HepG2 (cell line): ENCODE results near the gene ZBP1. TPM values are rescaled to one million over a fixed set of nuclear protein-coding genes. Genes with fewer than 3 reads are reported as not detected.

ENCODE experiments used
- ARHGAP35 ChIP-seq: sonication (generic); formaldehyde crosslinking; IDR thresholded peaks from 2 replicates; pipeline ENCODE4 v1.9.0; 2022; ENCODE audit warnings: mild to moderate bottlenecking, inconsistent platforms, moderate library complexity, missing genetic modification reagents, borderline replicate concordance
- ARID5B ChIP-seq: IDR thresholded peaks from 2 replicates; pipeline ENCODE4 v1.4.0; 2020; ENCODE audit warnings: mild to moderate bottlenecking, missing genetic modification reagents
- ARNTL ChIP-seq: sonication (generic); formaldehyde crosslinking; IDR thresholded peaks from 2 replicates; pipeline ENCODE4 v1.4.0; 2020; ENCODE audit warnings: mild to moderate bottlenecking, missing genetic modification reagents
- BCL6 ChIP-seq: IDR thresholded peaks from 2 replicates; pipeline ENCODE4 v1.6.1; 2016; ENCODE audit warnings: missing genetic modification reagents, missing compliant biosample characterization
- CBX2 ChIP-seq, 2 experiments: fragments of 200-600 bp in 1 of 2; sonication (generic); formaldehyde crosslinking in 1 of 2; IDR thresholded peaks; 2 replicates each; pipeline versions ENCODE4 v1.7.0 to v1.8.1; 2018 to 2022; ENCODE audit warnings: low read depth in 2 of 2, low read length in 1 of 2, mild to moderate bottlenecking in 1 of 2, missing genetic modification reagents in 1 of 2
- DPF2 ChIP-seq: sonication (generic); formaldehyde crosslinking; IDR thresholded peaks from 2 replicates; pipeline ENCODE4 v1.4.0; 2020; ENCODE audit warnings: mild to moderate bottlenecking, low read depth, missing genetic modification reagents, borderline replicate concordance
- GTF2F1 ChIP-seq: fragments of 150-350 bp; IDR thresholded peaks from 2 replicates; pipeline ENCODE4 v1.6.1; 2014; ENCODE audit warnings: low read length
- HNF4A ChIP-seq: sonication (generic); formaldehyde crosslinking; IDR thresholded peaks from 2 replicates; pipeline ENCODE4 v1.4.0; 2020; ENCODE audit warnings: missing genetic modification reagents
- IKZF5 ChIP-seq: IDR thresholded peaks from 2 replicates; pipeline ENCODE4 v1.6.1; 2018; ENCODE audit warnings: missing genetic modification reagents, mild to moderate bottlenecking, missing compliant biosample characterization
- IRF2 ChIP-seq: IDR thresholded peaks from 2 replicates; pipeline ENCODE4 v1.6.1; 2018; ENCODE audit warnings: missing genetic modification reagents, missing compliant biosample characterization
- NFIC ChIP-seq: IDR thresholded peaks from 2 replicates; pipeline ENCODE4 v1.6.1; 2012; ENCODE audit warnings: mild to moderate bottlenecking, low read length, inconsistent platforms
- NR2F1 ChIP-seq, 2 experiments: fragments of 450-650 bp in 1 of 2; formaldehyde crosslinking in 1 of 2; IDR thresholded peaks; 2 replicates each; pipeline versions ENCODE4 v1.5.0 to v1.6.1; 2016 to 2020; ENCODE audit warnings: mild to moderate bottlenecking in 1 of 2, missing compliant biosample characterization in 1 of 2, missing genetic modification reagents in 1 of 2, moderate library complexity in 1 of 2
- SAP130 ChIP-seq: IDR thresholded peaks from 2 replicates; pipeline ENCODE4 v1.6.1; 2016; ENCODE audit warnings: low read depth
- TAF15 ChIP-seq: fragments of 200-400 bp; formaldehyde crosslinking; IDR thresholded peaks from one replicate; pipeline ENCODE4 v1.6.1; 2018; ENCODE audit warnings: mild to moderate bottlenecking, low read depth, low read length; ENCODE audit not compliant: poor library complexity, severe bottlenecking
- THAP7 ChIP-seq: sonication (generic); formaldehyde crosslinking; IDR thresholded peaks from 2 replicates; pipeline ENCODE4 v1.8.1; 2023; ENCODE audit warnings: mild to moderate bottlenecking, missing genetic modification reagents
- ZBTB7A ChIP-seq: sonication (generic); formaldehyde crosslinking; IDR thresholded peaks from 2 replicates; pipeline ENCODE4 v1.8.0; 2022; ENCODE audit warnings: mild to moderate bottlenecking, missing genetic modification reagents
- ZMYM4 ChIP-seq: sonication (generic); formaldehyde crosslinking; IDR thresholded peaks from 2 replicates; pipeline ENCODE4 v1.8.1; 2023; ENCODE audit warnings: mild to moderate bottlenecking, missing genetic modification reagents
- ZNF260 ChIP-seq: sonication (generic); formaldehyde crosslinking; IDR thresholded peaks from 2 replicates; pipeline ENCODE4 v1.4.0; 2020; ENCODE audit warnings: missing genetic modification reagents, low read depth, mild to moderate bottlenecking, borderline replicate concordance
- ZNF430 ChIP-seq: sonication (generic); formaldehyde crosslinking; IDR thresholded peaks from 2 replicates; pipeline ENCODE4 v1.9.0; 2021; ENCODE audit warnings: mild to moderate bottlenecking, missing genetic modification reagents
- ZNF503 ChIP-seq: sonication (generic); formaldehyde crosslinking; IDR thresholded peaks from 2 replicates; pipeline ENCODE4 v1.4.0; 2020; ENCODE audit warnings: missing genetic modification reagents
- polyA plus RNA-seq, 8 experiments: library from polyadenylated mRNA; depleted of rRNA in 3 of 8; stranded (reverse) in 7 of 8; unstranded in 1 of 8; fragments of >200 nt; fragmentation: Illumina TruSeq in 4 of 8; extraction: Trizol in 4 of 8; gene quantifications; 2 replicates each; pipeline versions ENCODE4 v1.2.1 to v1.2.3, GENCODE V29; 2011 to 2016; ENCODE audit warnings: low read depth in 4 of 8, missing spikeins in 1 of 8, mixed read lengths in 1 of 8; ENCODE audit not compliant: insufficient read depth in 1 of 8
- total RNA-seq, 5 experiments: library from RNA; depleted of rRNA; stranded (reverse); fragments of >200 nt; fragmentation: Illumina TruSeq; extraction: Trizol; gene quantifications; 2 replicates each; pipeline ENCODE4 v1.2.3, GENCODE V29; 2016; ENCODE audit warnings: low read depth in 1 of 5

ZBP1 gene
- total and polyA plus RNA-seq, 2 of the 13 experiments (the other 11 are each of a cell fraction or from before 2014, with no cell fraction given) = not detected

GRCh38 chr20:57582432-57583288, 37.6 kb downstream of the ZBP1 start (continued):
- TF ChIP-seq HNF4A (CRISPR knock-in tag) (no peak), ZNF503 (CRISPR knock-in tag) (0 out of 2 replicates have a peak, but pooled peaks have one; percentile 12), IKZF5 (CRISPR knock-in tag) (peak; percentile 79), SAP130 (CRISPR knock-in tag) (peak; percentile 46), NFIC (peak; percentile 61; the same call in 1 of the 2 replicates), ZNF430 (CRISPR knock-in tag) (0 out of 2 replicates have a peak, but pooled peaks have one; percentile 9), TAF15 (no peak), ZMYM4 (CRISPR knock-in tag) (0 out of 2 replicates have a peak, but pooled peaks have one; percentile 26), ARID5B (CRISPR knock-in tag) (peak; percentile 68), ARNTL (CRISPR knock-in tag) (peak; percentile 21; the same call in 1 of the 2 replicates), BCL6 (CRISPR knock-in tag) (no peak), ARHGAP35 (CRISPR knock-in tag) (0 out of 2 replicates have a peak, but pooled peaks have one; percentile 20), CBX2 (IDR thresholded peaks at IDR 0.05; ENCODE audit: low read depth, low read length) (no peak), CBX2 (CRISPR knock-in tag; IDR thresholded peaks at IDR 0.05; ENCODE audit: low read depth) (no peak), ZNF260 (CRISPR knock-in tag) (no peak), IRF2 (CRISPR knock-in tag) (peak; percentile 48; the same call in 1 of the 2 replicates), DPF2 (CRISPR knock-in tag) (peak; percentile 49; the same call in 1 of the 2 replicates), GTF2F1 (0 out of 2 replicates have a peak, but pooled peaks have one; percentile 14), THAP7 (CRISPR knock-in tag) (no peak), NR2F1 (CRISPR knock-in tag; IDR thresholded peaks at IDR 0.05) (no peak), ZBTB7A (CRISPR knock-in tag) (peak; percentile 100)
